Liver (tissue), 3 donors: ENCODE measurements around the gene HAUS7.

ENCODE experiments used
- GABPA ChIP-seq, 2 donors: IDR thresholded peaks in 1 of 2; conservative IDR thresholded peaks in 1 of 2; 2 replicates each; pipeline ENCODE4 v1.6.1; 2016; ENCODE audit warnings: antibody characterized with exemption in 2 of 2, mild to moderate bottlenecking in 1 of 2, moderate library complexity in 1 of 2
- MAX ChIP-seq: IDR thresholded peaks from 2 replicates; pipeline ENCODE4 v1.6.1; 2016; ENCODE audit warnings: antibody characterized with exemption
- RAD21 ChIP-seq, 2 donors: IDR thresholded peaks; 2 replicates each; pipeline ENCODE4 v1.6.1; 2016; ENCODE audit warnings: antibody characterized with exemption in 2 of 2, mild to moderate bottlenecking in 2 of 2
- TAF1 ChIP-seq: conservative IDR thresholded peaks from 2 replicates; pipeline ENCODE4 v1.6.1; 2016; ENCODE audit warnings: antibody characterized with exemption, mild to moderate bottlenecking
- TF ChIP-seq, protein P1 (sequence below): fragments of 150-350 bp; IDR thresholded peaks from 2 replicates; pipeline ENCODE4 v1.5.1; 2017; ENCODE audit warnings: improper control_type of control experiment, low read depth, low read length; ENCODE audit not compliant: missing input control
- donor health status: healthy.
- donor health status: healthy.

DNA sequence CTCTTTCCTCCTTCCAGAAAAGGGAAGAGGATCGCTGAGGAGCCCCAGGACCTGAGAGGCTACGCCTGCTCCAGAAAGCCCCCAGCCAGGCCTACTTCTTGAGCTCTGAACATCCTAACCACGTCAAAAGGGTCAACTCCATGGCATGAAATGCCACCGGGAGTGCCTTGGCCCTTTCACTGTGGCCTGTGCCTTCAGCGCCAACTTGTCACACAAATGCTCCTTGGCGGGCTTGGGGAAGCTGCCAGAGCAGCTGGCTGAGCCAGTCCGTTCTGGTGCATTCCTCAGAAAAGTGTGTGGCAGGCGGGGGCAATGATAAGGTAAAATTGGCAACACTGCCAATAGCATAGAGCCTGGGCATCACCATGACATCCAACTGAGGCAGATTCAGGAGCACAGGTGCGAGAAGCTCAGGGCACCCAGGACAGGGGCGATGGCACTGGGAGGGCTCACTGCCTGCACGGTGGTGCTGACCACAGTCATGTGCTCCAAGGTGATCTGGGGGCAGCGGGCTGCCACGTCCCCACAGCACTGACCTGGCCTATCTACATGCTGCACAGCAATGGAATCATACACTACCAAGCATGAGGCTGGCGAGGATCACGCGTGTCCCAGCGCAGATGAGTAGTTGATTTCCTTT lies 12.4 kb downstream of the HAUS7 start:
- TF ChIP-seq, protein P1, sequence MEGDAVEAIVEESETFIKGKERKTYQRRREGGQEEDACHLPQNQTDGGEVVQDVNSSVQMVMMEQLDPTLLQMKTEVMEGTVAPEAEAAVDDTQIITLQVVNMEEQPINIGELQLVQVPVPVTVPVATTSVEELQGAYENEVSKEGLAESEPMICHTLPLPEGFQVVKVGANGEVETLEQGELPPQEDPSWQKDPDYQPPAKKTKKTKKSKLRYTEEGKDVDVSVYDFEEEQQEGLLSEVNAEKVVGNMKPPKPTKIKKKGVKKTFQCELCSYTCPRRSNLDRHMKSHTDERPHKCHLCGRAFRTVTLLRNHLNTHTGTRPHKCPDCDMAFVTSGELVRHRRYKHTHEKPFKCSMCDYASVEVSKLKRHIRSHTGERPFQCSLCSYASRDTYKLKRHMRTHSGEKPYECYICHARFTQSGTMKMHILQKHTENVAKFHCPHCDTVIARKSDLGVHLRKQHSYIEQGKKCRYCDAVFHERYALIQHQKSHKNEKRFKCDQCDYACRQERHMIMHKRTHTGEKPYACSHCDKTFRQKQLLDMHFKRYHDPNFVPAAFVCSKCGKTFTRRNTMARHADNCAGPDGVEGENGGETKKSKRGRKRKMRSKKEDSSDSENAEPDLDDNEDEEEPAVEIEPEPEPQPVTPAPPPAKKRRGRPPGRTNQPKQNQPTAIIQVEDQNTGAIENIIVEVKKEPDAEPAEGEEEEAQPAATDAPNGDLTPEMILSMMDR, result no peak
- TF ChIP-seq RAD21 (IDR thresholded peaks at IDR 0.05) (no peak), MAX (no peak), GABPA (IDR thresholded peaks at IDR 0.05 in 1 of 2, conservative IDR thresholded peaks at IDR 0.05 in 1 of 2) (no peak), TAF1 (no peak)
